Measurements from ENCODE around the gene ZNF853. TPM values are rescaled to one million over a fixed set of nuclear protein-coding genes. Genes with fewer than 3 reads are reported as not detected.

ZNF853 gene
- total and polyA plus RNA-seq, 4 experiments from 2014 or later, result 0.34 to 2.2 (median 2.0) TPM

DNA sequence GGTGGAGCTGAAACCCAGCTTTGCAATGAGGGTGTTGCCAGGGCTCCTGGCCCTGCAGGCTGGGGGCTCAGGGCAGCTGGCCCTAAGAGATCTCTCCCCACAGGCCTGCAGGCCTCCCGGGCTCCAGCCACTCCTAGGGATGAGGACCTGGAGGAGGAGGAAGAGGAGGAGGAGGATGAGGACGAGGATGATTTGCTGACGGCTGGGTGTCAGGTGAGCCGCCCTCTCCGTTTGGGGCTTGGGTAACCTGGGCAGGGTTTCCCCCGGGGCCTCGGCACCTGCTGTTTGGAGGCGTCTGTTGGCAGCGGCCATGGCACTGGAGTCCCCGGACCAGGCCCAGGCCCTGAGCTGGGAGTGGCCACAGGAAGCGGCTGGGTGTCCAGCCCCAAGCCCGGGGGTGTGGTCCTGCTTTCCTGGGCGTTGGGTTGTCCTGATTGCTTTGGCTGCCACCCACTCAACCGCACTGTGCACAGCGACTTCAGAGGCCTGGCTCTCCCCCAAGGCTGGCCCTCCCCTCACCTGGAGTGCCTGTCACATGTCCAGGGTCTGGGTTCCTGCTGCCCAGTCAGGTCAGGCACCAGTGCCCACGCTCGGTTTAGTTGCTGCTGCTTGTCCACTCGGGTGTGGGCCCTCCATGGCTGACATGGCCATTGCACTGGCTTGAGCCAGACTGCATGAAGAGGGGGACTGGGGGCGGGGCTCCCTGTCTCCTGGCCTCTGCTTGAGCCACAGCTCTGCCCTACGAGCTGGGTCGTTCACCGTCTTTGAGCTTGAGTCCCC is 27.6 kb downstream of the ZNF853 start:
- Mint-ChIP-seq H3K4me3 (no peak overlapping the region), H3K36me3 (peaks cover 28 to 71% of the 10 kb centered on the region in 2 donors), H3K4me1 (peaks cover 12 to 23% (median 19%) of the 10 kb centered on the region in 4 donors), H3K27ac (no peak overlapping the region), H3K27me3 (no peaks in the 10 kb centered on the region), H3K9me3 (no peaks in the 10 kb centered on the region)
- peaks cover 25% of the 10 kb centered on the region for H3K36me3 ChIP-seq (ENCODE audit: insufficient read depth, low read length)
- H3K4me3 ChIP-seq (ENCODE audit: low read length in 2 of 2), result no peak overlapping the region
- ChIA-PET POLR2A (ENCODE audit: partially characterized antibody) (no interaction called here), CTCF (ENCODE audit: partially characterized antibody) (interaction anchor here (0.5 kb wide), 1 partner anchor 69 kb away, joined by 3 read pairs; no protein-coding TSS in a partner anchor)
- peaks cover 17% of the 10 kb centered on the region for H3K4me1 ChIP-seq (ENCODE audit: insufficient read depth, low read length)
- no peaks in the 10 kb centered on the region for H3K27me3 ChIP-seq (ENCODE audit: insufficient read depth, low read length)
- no peaks in the 10 kb centered on the region for H3K9me3 ChIP-seq (ENCODE audit: control insufficient read depth in 1 of 2, low read length in 2 of 2)
- no peak overlapping the region for H3K27ac ChIP-seq (ENCODE audit: low read depth, low read length)
- intact Hi-C loops (cut with micrococcal nuclease), result no loop called here
- DNase-seq, result no peak

DNA sequence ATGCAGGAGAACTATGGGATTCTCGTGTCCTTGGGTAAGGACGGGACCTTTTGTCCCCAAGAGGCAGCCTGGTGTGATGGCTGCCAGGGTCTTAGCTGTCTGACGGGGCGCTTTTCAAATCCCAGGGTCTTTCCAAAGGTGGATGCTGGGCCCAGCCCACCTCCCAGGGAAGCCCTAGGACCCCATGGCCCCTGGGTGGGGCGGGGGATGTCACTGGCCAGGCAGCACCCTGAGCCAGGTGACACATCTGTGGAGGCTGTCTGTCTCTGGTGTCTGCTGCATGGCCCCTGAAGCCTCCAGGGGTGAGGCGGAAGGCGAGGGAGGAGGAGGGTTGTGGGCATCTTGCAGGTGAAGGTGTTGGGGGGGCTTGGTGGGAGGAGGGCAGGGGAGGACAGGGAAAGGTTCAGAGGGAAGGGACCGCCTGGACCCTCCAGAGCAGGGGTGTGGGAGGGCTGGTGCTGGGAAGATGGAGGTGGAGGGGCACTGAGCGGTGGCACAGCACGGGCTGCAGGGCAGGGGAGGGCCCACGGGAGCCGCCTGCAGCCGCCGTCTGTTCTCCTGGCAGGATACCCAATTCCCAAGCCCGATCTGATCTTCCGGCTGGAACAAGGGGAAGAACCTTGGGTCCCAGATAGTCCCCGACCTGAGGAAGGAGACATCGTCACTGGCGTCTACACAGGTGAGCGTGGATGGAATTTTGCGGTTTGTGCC is 28.7 kb downstream of the ZNF853 start:
- Histone ChIP-seq H3K36me3 (ENCODE audit: insufficient read depth, low read length) (peaks cover 32% of the 10 kb centered on the region), H3K27me3 (ENCODE audit: insufficient read depth, low read length) (no peaks in the 10 kb centered on the region), H3K27ac (ENCODE audit: low read depth, low read length) (no peak overlapping the region), H3K4me1 (ENCODE audit: insufficient read depth, low read length) (peaks cover 7% of the 10 kb centered on the region), H3K9me3 (ENCODE audit: control insufficient read depth in 1 of 2, low read length in 2 of 2) (no peaks in the 10 kb centered on the region), H3K4me3 (ENCODE audit: low read length in 2 of 2) (no peak overlapping the region)
- peaks cover 28 to 68% of the 10 kb centered on the region in 2 donors for H3K36me3 Mint-ChIP-seq
- peaks cover 7 to 13% (median 10%) of the 10 kb centered on the region in 4 donors for H3K4me1 Mint-ChIP-seq
- no peak overlapping the region for H3K4me3 Mint-ChIP-seq
- intact Hi-C loops (cut with micrococcal nuclease), result no loop called here
- H3K9me3 Mint-ChIP-seq, result no peaks in the 10 kb centered on the region
- DNase-seq, result no peak
- ChIA-PET CTCF (ENCODE audit: partially characterized antibody) (no interaction called here), POLR2A (ENCODE audit: partially characterized antibody) (no interaction called here)
- H3K27me3 Mint-ChIP-seq, result no peaks in the 10 kb centered on the region
- no peak overlapping the region for H3K27ac Mint-ChIP-seq

DNA sequence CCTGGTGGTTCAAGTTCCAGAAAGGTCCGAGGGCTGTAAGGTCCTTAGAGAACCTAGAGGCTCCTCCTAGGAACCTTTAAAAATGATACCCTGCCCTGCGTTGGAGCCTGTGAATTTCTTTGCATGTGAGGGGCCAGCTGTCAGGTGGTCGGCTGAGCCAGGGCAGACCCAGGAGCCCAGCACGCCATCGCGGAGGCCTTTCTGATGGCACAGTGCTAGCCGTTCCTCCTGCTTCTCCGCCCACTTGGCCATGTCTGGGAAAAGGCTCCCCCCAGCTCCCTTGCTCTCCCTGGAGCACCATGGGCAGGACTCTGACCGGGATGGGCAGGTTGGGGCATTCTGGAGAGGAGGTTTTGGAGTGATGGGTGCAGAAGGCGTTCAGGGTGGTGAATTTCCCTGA is 29.3 kb downstream of the ZNF853 start:
- H3K36me3 ChIP-seq (ENCODE audit: insufficient read depth, low read length), result peaks cover 38% of the 10 kb centered on the region
- no peaks in the 10 kb centered on the region for H3K27me3 ChIP-seq (ENCODE audit: insufficient read depth, low read length)
- ChIA-PET POLR2A (ENCODE audit: partially characterized antibody) (no interaction called here), CTCF (ENCODE audit: partially characterized antibody) (no interaction called here)
- H3K27ac ChIP-seq (ENCODE audit: low read depth, low read length), result no peak overlapping the region
- Mint-ChIP-seq H3K36me3 (peaks cover 22 to 64% of the 10 kb centered on the region in 2 donors), H3K4me3 (no peak overlapping the region), H3K27me3 (no peaks in the 10 kb centered on the region), H3K4me1 (peaks cover 4 to 6% (median 6%) of the 10 kb centered on the region in 4 donors), H3K27ac (no peak overlapping the region), H3K9me3 (no peaks in the 10 kb centered on the region)
- no peaks in the 10 kb centered on the region for H3K9me3 ChIP-seq (ENCODE audit: control insufficient read depth in 1 of 2, low read length in 2 of 2)
- intact Hi-C loops (cut with micrococcal nuclease), result no loop called here
- H3K4me1 ChIP-seq (ENCODE audit: insufficient read depth, low read length), result peaks cover under 1% of the 10 kb centered on the region
- no peak overlapping the region for H3K4me3 ChIP-seq (ENCODE audit: low read length in 2 of 2)
- no peak for DNase-seq

DNA sequence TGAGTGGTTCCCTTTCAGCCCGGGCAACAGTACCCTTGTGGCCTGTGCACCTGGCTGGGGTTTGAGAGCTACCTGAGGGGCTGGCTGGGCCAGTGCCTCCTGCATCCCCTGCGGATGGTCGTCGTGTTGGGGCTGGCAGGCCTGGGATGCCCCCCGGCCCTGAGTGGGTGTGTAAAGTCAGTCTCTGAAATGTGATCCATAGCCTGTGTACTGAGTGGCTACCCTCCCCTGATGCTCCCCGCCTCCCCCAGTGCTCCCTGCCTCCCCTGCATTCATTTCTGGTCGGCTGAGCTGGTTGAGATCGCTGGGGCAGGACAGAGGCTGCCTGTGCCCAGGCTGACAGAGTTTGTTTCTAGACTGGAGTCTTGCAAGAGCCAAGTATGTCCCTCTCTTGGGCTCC is 31.1 kb downstream of the ZNF853 start:
- no peak overlapping the region for H3K4me3 Mint-ChIP-seq
- peaks cover 28 to 66% of the 10 kb centered on the region in 2 donors for H3K36me3 Mint-ChIP-seq
- peaks cover 0 to 7% (median 4%) of the 10 kb centered on the region in 8 donors for H3K9me3 Mint-ChIP-seq
- Histone ChIP-seq H3K27me3 (ENCODE audit: insufficient read depth, low read length) (no peaks in the 10 kb centered on the region), H3K27ac (ENCODE audit: low read depth, low read length) (no peak overlapping the region), H3K36me3 (ENCODE audit: insufficient read depth, low read length) (peaks cover 31% of the 10 kb centered on the region), H3K9me3 (ENCODE audit: control insufficient read depth in 1 of 2, low read length in 2 of 2) (no peaks in the 10 kb centered on the region), H3K4me1 (ENCODE audit: insufficient read depth, low read length) (no peaks in the 10 kb centered on the region), H3K4me3 (ENCODE audit: low read length in 2 of 2) (no peak overlapping the region)
- CTCF ChIA-PET (ENCODE audit: partially characterized antibody), result no interaction called here
- intact Hi-C loops (cut with micrococcal nuclease), result no loop called here
- POLR2A ChIA-PET (ENCODE audit: partially characterized antibody), result no interaction called here
- DNase-seq, result no peak
- H3K4me1 Mint-ChIP-seq, result peaks cover 0 to 1% (median 0%) of the 10 kb centered on the region in 4 donors
- H3K27ac Mint-ChIP-seq, result peak overlapping the region in 2 of 7 donors; percentile 47 to 74
- no peaks in the 10 kb centered on the region for H3K27me3 Mint-ChIP-seq

DNA sequence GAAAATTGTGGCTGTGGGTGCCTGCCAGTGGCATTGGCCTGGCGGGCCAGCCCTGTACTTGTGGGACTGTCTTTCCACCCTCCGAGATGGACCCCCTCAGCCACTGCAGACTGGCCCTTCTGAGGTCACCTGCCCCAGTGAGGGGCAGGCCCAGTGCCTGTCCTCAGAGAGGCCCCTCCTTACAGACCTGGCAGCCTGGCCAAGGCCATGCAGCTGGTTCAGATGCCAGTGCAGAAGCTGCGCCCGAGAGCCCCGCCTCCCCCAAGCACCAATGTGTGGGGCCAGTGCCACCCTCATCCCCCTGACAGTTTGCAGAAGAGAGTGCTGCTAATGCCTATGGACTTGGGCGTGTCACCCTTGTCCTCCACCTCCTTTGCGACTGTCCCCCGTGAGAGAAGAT is 31.7 kb downstream of the ZNF853 start:
- Histone ChIP-seq H3K27me3 (ENCODE audit: insufficient read depth, low read length) (no peaks in the 10 kb centered on the region), H3K4me3 (ENCODE audit: low read length in 2 of 2) (no peak overlapping the region), H3K4me1 (ENCODE audit: insufficient read depth, low read length) (no peaks in the 10 kb centered on the region), H3K27ac (ENCODE audit: low read depth, low read length) (no peak overlapping the region), H3K9me3 (ENCODE audit: control insufficient read depth in 1 of 2, low read length in 2 of 2) (no peaks in the 10 kb centered on the region), H3K36me3 (ENCODE audit: insufficient read depth, low read length) (peaks cover 32% of the 10 kb centered on the region)
- Mint-ChIP-seq H3K36me3 (peaks cover 28 to 61% of the 10 kb centered on the region in 2 donors), H3K27me3 (no peaks in the 10 kb centered on the region), H3K27ac (peak overlapping the region in 2 of 7 donors; percentile 70 to 74), H3K9me3 (peaks cover 0 to 7% (median 4%) of the 10 kb centered on the region in 8 donors), H3K4me1 (no peaks in the 10 kb centered on the region), H3K4me3 (no peak overlapping the region)
- DNase-seq, result no peak
- ChIA-PET POLR2A (ENCODE audit: partially characterized antibody) (no interaction called here), CTCF (ENCODE audit: partially characterized antibody) (no interaction called here)
- intact Hi-C loops (cut with micrococcal nuclease), result no loop called here

DNA sequence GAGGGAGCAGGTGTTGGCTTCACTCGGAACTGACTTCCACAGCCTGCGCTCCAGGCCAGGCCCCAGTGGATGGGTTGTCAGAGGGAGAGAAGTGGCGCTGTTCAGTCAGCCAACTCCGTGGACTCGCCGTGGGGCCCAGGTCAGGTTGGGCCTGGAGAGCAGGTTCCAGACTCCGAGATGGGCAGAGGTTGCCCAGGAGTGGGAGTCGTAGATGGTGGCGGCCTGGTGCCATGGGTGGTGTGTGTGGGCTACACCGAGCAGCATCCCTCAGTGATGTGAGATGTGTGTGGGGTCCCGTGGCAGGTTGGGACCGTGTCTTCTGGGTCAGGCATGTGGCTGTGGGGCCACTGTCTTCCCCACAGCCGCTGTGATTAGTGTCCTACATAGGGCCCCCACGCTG is 32.1 kb downstream of the ZNF853 start:
- Histone ChIP-seq H3K36me3 (ENCODE audit: insufficient read depth, low read length) (peaks cover 31% of the 10 kb centered on the region), H3K9me3 (ENCODE audit: control insufficient read depth in 1 of 2, low read length in 2 of 2) (no peaks in the 10 kb centered on the region), H3K27ac (ENCODE audit: low read depth, low read length) (no peak overlapping the region), H3K4me1 (ENCODE audit: insufficient read depth, low read length) (no peaks in the 10 kb centered on the region), H3K4me3 (ENCODE audit: low read length in 2 of 2) (no peak overlapping the region), H3K27me3 (ENCODE audit: insufficient read depth, low read length) (no peaks in the 10 kb centered on the region)
- Mint-ChIP-seq H3K9me3 (peaks cover 0 to 7% (median 4%) of the 10 kb centered on the region in 8 donors), H3K4me1 (no peaks in the 10 kb centered on the region), H3K27ac (peak overlapping the region in 1 of 7 donors; percentile 70), H3K4me3 (no peak overlapping the region), H3K36me3 (peaks cover 30 to 58% of the 10 kb centered on the region in 2 donors), H3K27me3 (no peaks in the 10 kb centered on the region)
- intact Hi-C loops (cut with micrococcal nuclease), result no loop called here
- no peak for DNase-seq
- POLR2A ChIA-PET (ENCODE audit: partially characterized antibody), result no interaction called here
- CTCF ChIA-PET (ENCODE audit: partially characterized antibody), result no interaction called here

GRCh38 chr7:6648066-6648814 is 32.8 kb downstream of the ZNF853 start:
- intact Hi-C loops (cut with micrococcal nuclease), result no loop called here
- Mint-ChIP-seq H3K9me3 (peaks cover 0 to 7% (median 4%) of the 10 kb centered on the region in 8 donors), H3K27ac (peak overlapping the region in 1 of 7 donors; percentile 17), H3K4me3 (no peak overlapping the region), H3K4me1 (no peaks in the 10 kb centered on the region), H3K27me3 (no peaks in the 10 kb centered on the region), H3K36me3 (peaks cover 30 to 55% of the 10 kb centered on the region in 2 donors)
- H3K36me3 ChIP-seq (ENCODE audit: insufficient read depth, low read length), result peaks cover 31% of the 10 kb centered on the region
- H3K4me3 ChIP-seq (ENCODE audit: low read length in 2 of 2), result no peak overlapping the region
- H3K9me3 ChIP-seq (ENCODE audit: control insufficient read depth in 1 of 2, low read length in 2 of 2), result no peaks in the 10 kb centered on the region
- H3K27me3 ChIP-seq (ENCODE audit: insufficient read depth, low read length), result no peaks in the 10 kb centered on the region
- H3K27ac ChIP-seq (ENCODE audit: low read depth, low read length), result no peak overlapping the region
- DNase-seq, result no peak
- H3K4me1 ChIP-seq (ENCODE audit: insufficient read depth, low read length), result no peaks in the 10 kb centered on the region
- CTCF ChIA-PET (ENCODE audit: partially characterized antibody), result interaction anchor here (1.1 kb wide), 1 partner anchor 9 kb away, joined by 3 read pairs; no protein-coding TSS in a partner anchor
- POLR2A ChIA-PET (ENCODE audit: partially characterized antibody), result no interaction called here
